Upper lobe of left lung (tissue), 6 donors: ENCODE measurements around the gene SPATS2. TPM values are rescaled to one million over a fixed set of nuclear protein-coding genes. Genes with fewer than 3 reads are reported as not detected.

ENCODE experiments used
- ATAC-seq, 2 donors: fragments of 200-7000 bp; cut with Tn5 transposase; one replicate each; pipeline ENCODE4 v1.9.1; 2022; ENCODE audit warnings: mild to moderate bottlenecking in 2 of 2, moderate library complexity in 2 of 2; ENCODE audit not compliant: low FRiP score in 2 of 2
- DNase-seq, 2 donors: peaks; one replicate each; pipeline ENCODE4 v3.0.0-alpha.2; 2019 to 2020
- H3K27ac ChIP-seq, 4 donors: fragments of 200-600 bp; sonication (generic); one replicate each; pipeline ENCODE4 v1.5.1; 2016 to 2019
- H3K27me3 ChIP-seq, 4 donors: fragments of 200-600 bp; sonication (generic); one replicate each; pipeline ENCODE4 v1.5.1; 2017 to 2019
- H3K36me3 ChIP-seq, 4 donors: fragments of 200-600 bp; sonication (generic); one replicate each; pipeline ENCODE4 v1.5.1; 2016 to 2019
- H3K4me1 ChIP-seq, 4 donors: fragments of 200-600 bp; sonication (generic); one replicate each; pipeline ENCODE4 v1.5.1; 2018 to 2019
- H3K4me3 ChIP-seq, 4 donors: fragments of 200-600 bp; sonication (generic); one replicate each; pipeline ENCODE4 v1.5.1; 2017 to 2019; ENCODE audit warnings: mild to moderate bottlenecking in 2 of 4, moderate library complexity in 1 of 4
- H3K9me3 ChIP-seq, 4 donors: fragments of 200-600 bp; sonication (generic); one replicate each; pipeline ENCODE4 v1.5.1; 2018 to 2019
- EP300 ChIP-seq, 4 donors: sonication (generic); formaldehyde crosslinking; IDR thresholded peaks; one replicate each; pipeline ENCODE4 v1.5.1; 2017; ENCODE audit warnings: antibody characterized with exemption in 4 of 4, control low read depth in 2 of 4
- POLR2A ChIP-seq, 4 donors: fragments of 450-650 bp; IDR thresholded peaks; one replicate each; pipeline ENCODE4 v1.5.1; 2016 to 2017; ENCODE audit warnings: antibody characterized with exemption in 4 of 4, mild to moderate bottlenecking in 2 of 4
- POLR2AphosphoS5 ChIP-seq, 2 donors: sonication (generic); formaldehyde crosslinking; IDR thresholded peaks; one replicate each; pipeline ENCODE4 v1.5.1; 2017; ENCODE audit warnings: antibody characterized with exemption in 2 of 2
- WGBS, 2 donors: methylation state at CpG; one replicate each; pipeline ENCODE4 v1.1.5; 2017 to 2018; 5-methylcytosine and 5-hydroxymethylcytosine counted together
- total RNA-seq, 6 donors: library from RNA; depleted of rRNA in 4 of 6; stranded (reverse); fragments of >200 nt in 4 of 6; gene quantifications; one replicate each; pipeline versions ENCODE4 v1.1.0 to v1.2.1, GENCODE V29; 2016 to 2021
- TF ChIP-seq, protein P1 (sequence below), 6 experiments: fragments of 450-650 bp in 4 of 6; fragments of 200-600 bp in 2 of 6; sonication (generic) in 2 of 6; IDR thresholded peaks; one replicate each; pipeline ENCODE4 v1.5.1; 2016 to 2019; ENCODE audit warnings: antibody characterized with exemption in 6 of 6
- donor health status: DM: no; HTN: no; CAD: no; lungs with moderate emphysema.
- donor health status: DM: no; HTN: yes; CAD: no; lungs with severe emphysema.

The SPATS2 gene
- total RNA-seq, 6 donors from 2014 or later: 6.2 to 33.5 (median 14.4) TPM

DNA sequence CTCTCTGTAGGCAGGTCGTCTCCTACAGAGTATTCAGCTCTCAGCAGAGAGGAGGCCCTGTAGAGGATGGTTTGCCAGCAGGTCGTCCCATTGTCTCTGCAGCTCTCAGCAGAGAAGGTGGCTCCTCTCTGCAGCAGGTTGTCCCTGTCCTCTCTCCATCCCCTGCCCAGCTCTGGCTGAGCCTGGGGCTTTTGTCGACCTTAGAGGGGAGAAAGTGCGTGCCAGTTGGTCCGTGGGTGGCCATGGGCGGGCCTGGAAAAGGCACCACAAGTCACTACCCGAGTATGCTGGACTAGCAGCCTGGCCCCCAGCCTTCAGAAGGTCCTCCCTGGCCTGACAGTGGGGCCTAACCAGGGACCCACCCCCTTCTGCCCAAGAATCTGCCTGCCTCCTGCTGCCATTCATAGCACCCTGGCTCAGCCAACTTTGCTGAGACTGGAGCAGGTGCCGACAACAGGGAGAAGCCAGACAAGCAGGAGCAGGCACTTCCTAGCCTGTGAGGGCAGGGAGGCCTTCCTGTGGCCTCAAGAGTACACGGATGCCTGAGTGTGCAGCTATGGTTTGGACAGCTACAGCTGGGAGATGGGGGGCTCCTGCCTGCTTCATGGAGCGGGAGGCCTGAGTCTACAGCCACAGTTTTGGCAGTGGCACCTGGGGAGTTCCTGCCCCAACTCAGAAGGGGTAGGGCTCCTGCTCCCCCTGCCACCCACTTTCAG, 111.8 kb downstream of the SPATS2 start:
- 81 to 92% methylated on average over 6 to 8 of the region's 10 CpGs for WGBS, 2 donors
- Histone ChIP-seq H3K27ac (no peak overlapping the region), H3K4me1 (peaks cover 0 to 5% (median 0%) of the 10 kb centered on the region in 4 donors), H3K4me3 (no peak overlapping the region), H3K9me3 (no peaks in the 10 kb centered on the region), H3K36me3 (no peaks in the 10 kb centered on the region), H3K27me3 (no peaks in the 10 kb centered on the region)
- TF ChIP-seq EP300 (IDR thresholded peaks at IDR 0.05) (no peak), POLR2A (IDR thresholded peaks at IDR 0.05) (no peak), POLR2AphosphoS5 (IDR thresholded peaks at IDR 0.05) (no peak)
- TF ChIP-seq, protein P1, sequence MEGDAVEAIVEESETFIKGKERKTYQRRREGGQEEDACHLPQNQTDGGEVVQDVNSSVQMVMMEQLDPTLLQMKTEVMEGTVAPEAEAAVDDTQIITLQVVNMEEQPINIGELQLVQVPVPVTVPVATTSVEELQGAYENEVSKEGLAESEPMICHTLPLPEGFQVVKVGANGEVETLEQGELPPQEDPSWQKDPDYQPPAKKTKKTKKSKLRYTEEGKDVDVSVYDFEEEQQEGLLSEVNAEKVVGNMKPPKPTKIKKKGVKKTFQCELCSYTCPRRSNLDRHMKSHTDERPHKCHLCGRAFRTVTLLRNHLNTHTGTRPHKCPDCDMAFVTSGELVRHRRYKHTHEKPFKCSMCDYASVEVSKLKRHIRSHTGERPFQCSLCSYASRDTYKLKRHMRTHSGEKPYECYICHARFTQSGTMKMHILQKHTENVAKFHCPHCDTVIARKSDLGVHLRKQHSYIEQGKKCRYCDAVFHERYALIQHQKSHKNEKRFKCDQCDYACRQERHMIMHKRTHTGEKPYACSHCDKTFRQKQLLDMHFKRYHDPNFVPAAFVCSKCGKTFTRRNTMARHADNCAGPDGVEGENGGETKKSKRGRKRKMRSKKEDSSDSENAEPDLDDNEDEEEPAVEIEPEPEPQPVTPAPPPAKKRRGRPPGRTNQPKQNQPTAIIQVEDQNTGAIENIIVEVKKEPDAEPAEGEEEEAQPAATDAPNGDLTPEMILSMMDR (IDR thresholded peaks at IDR 0.05): no peak
- DNase-seq (no peak), ATAC-seq (peak; percentile 6 to 55)

DNA sequence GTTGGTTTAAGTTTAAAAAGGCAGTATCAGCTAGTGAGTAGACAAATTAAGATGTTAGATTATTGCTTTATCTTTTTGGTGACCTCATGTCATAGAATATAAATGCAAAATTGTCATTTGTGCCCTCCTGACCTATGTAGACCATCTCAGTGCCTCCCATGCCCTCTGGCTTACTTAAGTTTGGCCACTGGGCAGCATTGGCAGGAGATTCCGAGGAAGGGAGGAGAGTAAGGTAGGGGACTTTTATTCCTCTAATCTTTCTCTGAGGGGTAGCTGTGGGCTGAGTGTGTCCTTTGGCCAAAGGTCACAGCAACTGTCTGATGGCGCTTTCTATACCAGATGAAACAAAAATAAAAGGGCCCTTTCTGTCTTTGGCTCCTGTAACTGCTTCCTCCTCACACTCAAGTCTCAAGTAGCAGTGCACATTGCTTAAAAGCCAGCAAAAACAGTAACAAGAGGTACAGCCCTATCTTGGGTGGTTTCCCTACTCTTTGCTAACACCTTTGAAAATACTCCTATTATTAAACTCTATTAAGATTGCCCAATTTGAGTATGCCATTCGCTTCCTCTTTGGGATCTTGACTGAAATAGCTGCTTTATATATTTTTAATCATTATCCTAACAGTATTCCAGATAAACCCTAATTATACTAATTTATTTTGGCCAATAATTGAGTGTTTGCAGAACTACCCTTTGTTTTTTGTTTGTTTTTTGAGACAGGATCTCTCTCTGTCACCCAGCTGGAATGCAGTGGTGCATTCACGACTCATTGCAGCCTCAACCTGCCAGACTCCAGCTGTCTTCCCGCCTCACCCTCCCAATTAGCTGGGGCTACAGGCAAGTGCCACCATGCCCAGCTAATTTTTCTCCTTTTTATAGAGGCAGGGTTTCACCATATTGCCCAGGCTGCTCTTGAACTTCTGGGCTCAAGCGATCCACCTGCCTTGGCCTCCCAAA, 115.1 kb downstream of the SPATS2 start:
- 74 to 78% methylated on average over 6 of the region's 6 CpGs for WGBS, 2 donors
- no peak for TF ChIP-seq POLR2AphosphoS5 (IDR thresholded peaks at IDR 0.05)
- TF ChIP-seq, protein P1 (IDR thresholded peaks at IDR 0.05): no peak
- no peak for TF ChIP-seq EP300 (IDR thresholded peaks at IDR 0.05)
- no peak for TF ChIP-seq POLR2A (IDR thresholded peaks at IDR 0.05)
- peak in 1 of 2 donors; percentile 68 for ATAC-seq
- Histone ChIP-seq H3K4me1 (peaks cover 0 to 5% (median 0%) of the 10 kb centered on the region in 4 donors), H3K27me3 (no peaks in the 10 kb centered on the region), H3K27ac (no peak overlapping the region), H3K36me3 (peaks cover 0 to 9% (median 5%) of the 10 kb centered on the region in 4 donors), H3K9me3 (no peaks in the 10 kb centered on the region), H3K4me3 (no peak overlapping the region)
- no peak for DNase-seq

DNA sequence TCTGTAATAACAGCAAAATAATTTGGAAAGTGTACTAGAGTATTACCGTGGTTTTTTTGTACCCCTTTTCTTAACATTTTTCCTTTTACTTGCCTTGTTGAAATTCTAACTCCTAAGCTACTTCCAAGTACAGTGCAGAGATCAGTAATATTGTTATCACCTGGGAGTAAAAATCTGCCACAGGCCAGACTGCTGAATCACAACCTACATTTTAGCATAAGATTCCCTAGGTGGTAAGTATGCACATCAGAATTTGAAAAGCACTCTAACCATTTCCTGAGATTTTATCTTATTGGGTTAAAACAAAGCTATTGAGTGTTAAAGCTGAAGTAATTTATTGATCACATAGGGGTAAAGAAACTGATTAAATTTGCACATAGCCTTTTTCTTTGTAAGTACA, 116.4 kb downstream of the SPATS2 start:
- no peak for ATAC-seq
- Histone ChIP-seq H3K36me3 (peaks cover 0 to 9% (median 5%) of the 10 kb centered on the region in 4 donors), H3K27ac (no peak overlapping the region), H3K4me1 (peaks cover 0 to 5% (median 0%) of the 10 kb centered on the region in 4 donors), H3K9me3 (no peaks in the 10 kb centered on the region), H3K27me3 (no peaks in the 10 kb centered on the region), H3K4me3 (no peak overlapping the region)
- TF ChIP-seq POLR2AphosphoS5 (IDR thresholded peaks at IDR 0.05): no peak
- TF ChIP-seq EP300 (IDR thresholded peaks at IDR 0.05): no peak
- TF ChIP-seq, protein P1 (IDR thresholded peaks at IDR 0.05): no peak
- TF ChIP-seq POLR2A (IDR thresholded peaks at IDR 0.05): no peak
- DNase-seq: no peak
- WGBS, 2 donors: 81 to 92% methylated on average over 1 of the region's 1 CpG

DNA sequence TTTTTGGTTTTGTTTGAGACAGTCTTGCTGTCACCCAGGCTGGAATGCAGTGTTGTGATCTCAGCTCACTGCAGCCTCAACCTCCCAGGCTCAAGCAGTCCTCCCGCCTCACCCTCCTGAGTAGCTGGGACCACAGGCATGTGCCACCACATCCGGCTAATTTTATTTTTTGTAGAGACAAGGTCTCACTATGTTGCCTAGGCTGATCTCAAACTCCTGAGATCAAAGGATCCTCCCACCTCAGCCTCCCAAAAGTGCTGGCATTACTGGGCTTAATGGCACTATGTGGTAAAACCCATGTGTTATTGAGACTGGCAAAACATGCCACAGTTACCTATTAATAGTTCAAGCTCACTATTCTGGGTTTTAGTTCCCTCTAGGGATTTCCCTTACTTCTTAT, 120.3 kb downstream of the SPATS2 start:
- H3K9me3 ChIP-seq: no peaks in the 10 kb centered on the region
- H3K27ac ChIP-seq: no peak overlapping the region
- WGBS, 2 donors: 95% methylated on average over 2 of the region's 2 CpGs
- H3K27me3 ChIP-seq: no peaks in the 10 kb centered on the region
- DNase-seq (no peak), ATAC-seq (no peak)
- no peak for TF ChIP-seq EP300 (IDR thresholded peaks at IDR 0.05)
- TF ChIP-seq, protein P1 (IDR thresholded peaks at IDR 0.05): no peak
- no peak for TF ChIP-seq POLR2A (IDR thresholded peaks at IDR 0.05)
- no peak for TF ChIP-seq POLR2AphosphoS5 (IDR thresholded peaks at IDR 0.05)
- peaks cover 0 to 20% (median 5%) of the 10 kb centered on the region in 4 donors for H3K36me3 ChIP-seq
- H3K4me3 ChIP-seq: no peak overlapping the region
- H3K4me1 ChIP-seq: no peaks in the 10 kb centered on the region
